ENCODE measurements around the gene PRKN.

DNA sequence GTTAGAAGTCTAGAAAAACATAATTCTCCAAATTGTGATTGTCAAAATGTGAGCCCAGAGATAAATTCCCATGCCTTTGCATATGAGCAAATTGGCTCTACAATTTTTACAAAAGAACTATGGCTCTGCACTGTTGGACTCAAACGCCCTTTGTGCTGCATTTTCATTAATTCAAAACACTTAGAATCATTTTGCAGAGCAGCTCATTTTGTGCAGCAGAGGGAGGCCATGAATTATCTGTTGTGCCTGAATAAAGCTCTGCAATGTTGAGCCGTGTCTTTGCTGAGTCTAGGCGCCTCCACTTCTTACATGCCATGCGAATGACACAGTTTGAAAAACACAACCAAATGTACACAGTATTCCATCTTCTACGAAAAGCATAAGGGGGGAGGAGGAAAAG lies 230.2 kb downstream of the PRKN start:
- no peak for TF ChIP-seq POLR2A (IDR thresholded peaks at IDR 0.05)
- TF ChIP-seq, protein P1, sequence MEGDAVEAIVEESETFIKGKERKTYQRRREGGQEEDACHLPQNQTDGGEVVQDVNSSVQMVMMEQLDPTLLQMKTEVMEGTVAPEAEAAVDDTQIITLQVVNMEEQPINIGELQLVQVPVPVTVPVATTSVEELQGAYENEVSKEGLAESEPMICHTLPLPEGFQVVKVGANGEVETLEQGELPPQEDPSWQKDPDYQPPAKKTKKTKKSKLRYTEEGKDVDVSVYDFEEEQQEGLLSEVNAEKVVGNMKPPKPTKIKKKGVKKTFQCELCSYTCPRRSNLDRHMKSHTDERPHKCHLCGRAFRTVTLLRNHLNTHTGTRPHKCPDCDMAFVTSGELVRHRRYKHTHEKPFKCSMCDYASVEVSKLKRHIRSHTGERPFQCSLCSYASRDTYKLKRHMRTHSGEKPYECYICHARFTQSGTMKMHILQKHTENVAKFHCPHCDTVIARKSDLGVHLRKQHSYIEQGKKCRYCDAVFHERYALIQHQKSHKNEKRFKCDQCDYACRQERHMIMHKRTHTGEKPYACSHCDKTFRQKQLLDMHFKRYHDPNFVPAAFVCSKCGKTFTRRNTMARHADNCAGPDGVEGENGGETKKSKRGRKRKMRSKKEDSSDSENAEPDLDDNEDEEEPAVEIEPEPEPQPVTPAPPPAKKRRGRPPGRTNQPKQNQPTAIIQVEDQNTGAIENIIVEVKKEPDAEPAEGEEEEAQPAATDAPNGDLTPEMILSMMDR (IDR thresholded peaks at IDR 0.05) = no peak
